WTC11 (cell line): ENCODE results near the gene COL25A1. TPM values are rescaled to one million over a fixed set of nuclear protein-coding genes. Genes with fewer than 3 reads are reported as not detected.

Experiments
- ATAC-seq: fragments of 200-7000 bp; cut with Tn5 transposase; 2 replicates; pipeline ENCODE4 v1.10.0; 2021; ENCODE audit warnings: mild to moderate bottlenecking, moderate library complexity
- CTCF ChIA-PET: fragments of 300-600 bp; sonication (Branson Sonifier 250); formaldehyde crosslinking; loops from one replicate; lab custom pipeline; 2021; ENCODE audit warnings: antibody characterized with exemption; lab: Charles Lee
- POLR2A ChIA-PET: fragments of 350-600 bp; sonication (Branson Sonifier 250); formaldehyde crosslinking; loops from one replicate; lab custom pipeline; 2021; ENCODE audit warnings: antibody characterized with exemption; lab: Charles Lee
- DNase-seq: peaks from one replicate; pipeline ENCODE4 v3.0.0; 2021; ENCODE audit warnings: low spot score
- H3K27ac Mint-ChIP-seq: 2 replicates; pipeline ENCODE4 v1.8.0; 2021; ENCODE audit warnings: mixed read lengths
- H3K27me3 Mint-ChIP-seq: 2 replicates; pipeline ENCODE4 v1.8.0; 2021; ENCODE audit warnings: low read depth, mild to moderate bottlenecking, moderate library complexity, mixed read lengths
- H3K36me3 Mint-ChIP-seq: 2 replicates; pipeline ENCODE4 v1.8.0; 2021; ENCODE audit warnings: mixed read lengths
- H3K4me1 Mint-ChIP-seq: 2 replicates; pipeline ENCODE4 v1.8.0; 2022; ENCODE audit warnings: mixed read lengths
- H3K4me3 Mint-ChIP-seq: 2 replicates; pipeline ENCODE4 v1.8.0; 2021; ENCODE audit warnings: mild to moderate bottlenecking, moderate library complexity, mixed read lengths
- H3K9me3 Mint-ChIP-seq: 2 replicates; pipeline ENCODE4 v1.8.0; 2021; ENCODE audit warnings: mixed read lengths
- AFF4 ChIP-seq: sonication (generic); formaldehyde crosslinking; IDR thresholded peaks from 2 replicates; pipeline ENCODE4 v1.8.1; 2023; ENCODE audit warnings: mild to moderate bottlenecking, missing genetic modification reagents, borderline replicate concordance
- CBFB ChIP-seq: sonication (generic); formaldehyde crosslinking; IDR thresholded peaks from 2 replicates; pipeline ENCODE4 v1.8.1; 2022; ENCODE audit warnings: mild to moderate bottlenecking, low read depth, missing genetic modification reagents
- ELF4 ChIP-seq: sonication (generic); formaldehyde crosslinking; IDR thresholded peaks from 2 replicates; pipeline ENCODE4 v1.8.1; 2022; ENCODE audit warnings: low read depth, mild to moderate bottlenecking, moderate library complexity, missing genetic modification reagents
- ESRRA ChIP-seq: sonication (generic); formaldehyde crosslinking; IDR thresholded peaks from 2 replicates; pipeline ENCODE4 v1.8.1; 2022; ENCODE audit warnings: mild to moderate bottlenecking, missing genetic modification reagents, borderline replicate concordance
- ETV6 ChIP-seq: sonication (generic); formaldehyde crosslinking; IDR thresholded peaks from 2 replicates; pipeline ENCODE4 v1.8.1; 2022; ENCODE audit warnings: mild to moderate bottlenecking, missing genetic modification reagents
- FOXJ3 ChIP-seq: sonication (generic); formaldehyde crosslinking; IDR thresholded peaks from 2 replicates; pipeline ENCODE4 v1.9.0; 2021; ENCODE audit warnings: missing genetic modification reagents, mild to moderate bottlenecking, borderline replicate concordance
- FOXP1 ChIP-seq: sonication (generic); formaldehyde crosslinking; IDR thresholded peaks from 2 replicates; pipeline ENCODE4 v1.8.0; 2022; ENCODE audit warnings: missing genetic modification reagents, mild to moderate bottlenecking, moderate library complexity, borderline replicate concordance
- GABPB1 ChIP-seq: sonication (generic); formaldehyde crosslinking; IDR thresholded peaks from 2 replicates; pipeline ENCODE4 v1.8.1; 2023; ENCODE audit warnings: mild to moderate bottlenecking, missing genetic modification reagents
- HMGXB4 ChIP-seq: sonication (generic); formaldehyde crosslinking; IDR thresholded peaks from 2 replicates; pipeline ENCODE4 v1.8.1; 2023; ENCODE audit warnings: mild to moderate bottlenecking, moderate library complexity, missing genetic modification reagents
- IRF1 ChIP-seq: sonication (generic); formaldehyde crosslinking; IDR thresholded peaks from 2 replicates; pipeline ENCODE4 v1.8.0; 2023; ENCODE audit warnings: missing genetic modification reagents
- JAZF1 ChIP-seq: fragments of 250-450 bp; sonication (Bioruptor Pico); IDR thresholded peaks from 2 replicates; pipeline ENCODE4 v1.9.0; 2021; ENCODE audit warnings: moderate library complexity, mild to moderate bottlenecking, inconsistent platforms
- MAX ChIP-seq: sonication (generic); formaldehyde crosslinking; IDR thresholded peaks from 2 replicates; pipeline ENCODE4 v1.8.0; 2022; ENCODE audit warnings: mild to moderate bottlenecking, missing genetic modification reagents
- NR2C2 ChIP-seq: sonication (generic); formaldehyde crosslinking; IDR thresholded peaks from 2 replicates; pipeline ENCODE4 v1.8.0; 2022; ENCODE audit warnings: mild to moderate bottlenecking, missing genetic modification reagents
- SMAD4 ChIP-seq: sonication (generic); formaldehyde crosslinking; IDR thresholded peaks from 2 replicates; pipeline ENCODE4 v1.8.0; 2022; ENCODE audit warnings: mild to moderate bottlenecking, missing genetic modification reagents
- ZNF138 ChIP-seq: sonication (generic); formaldehyde crosslinking; conservative IDR thresholded peaks from 2 replicates; pipeline ENCODE4 v1.8.1; 2022; ENCODE audit warnings: mild to moderate bottlenecking, moderate library complexity, missing genetic modification reagents
- ZNF219 ChIP-seq: sonication (generic); formaldehyde crosslinking; IDR thresholded peaks from 2 replicates; pipeline ENCODE4 v1.8.0; 2023; ENCODE audit warnings: missing genetic modification reagents, mild to moderate bottlenecking, borderline replicate concordance
- ZNF263 ChIP-seq: sonication (generic); formaldehyde crosslinking; IDR thresholded peaks from 2 replicates; pipeline ENCODE4 v1.8.1; 2022; ENCODE audit warnings: low read depth, mild to moderate bottlenecking, moderate library complexity, missing genetic modification reagents
- total RNA-seq: library from RNA; stranded (reverse); gene quantifications from 3 replicates; pipeline ENCODE4 v1.2.3, GENCODE V29; 2021
- TF ChIP-seq, protein P1 (sequence below): sonication (generic); formaldehyde crosslinking; conservative IDR thresholded peaks from 2 replicates; pipeline ENCODE4 v1.8.1; 2023; ENCODE audit warnings: mild to moderate bottlenecking, low read depth, missing genetic modification reagents, moderate library complexity
- TF ChIP-seq, protein P2 (sequence below): sonication (generic); formaldehyde crosslinking; IDR thresholded peaks from 2 replicates; pipeline ENCODE4 v1.8.0; 2022; ENCODE audit warnings: mild to moderate bottlenecking, missing genetic modification reagents
- TF ChIP-seq, protein P3 (sequence below): fragments of 250-450 bp; sonication (Bioruptor Pico); IDR thresholded peaks from 2 replicates; pipeline ENCODE4 v1.9.0; 2021; ENCODE audit warnings: mild to moderate bottlenecking
- TF ChIP-seq, protein P4 (sequence below): sonication (generic); formaldehyde crosslinking; IDR thresholded peaks from 2 replicates; pipeline ENCODE4 v1.8.0; 2022; ENCODE audit warnings: mild to moderate bottlenecking, missing genetic modification reagents

The COL25A1 gene
- total RNA-seq, 1 experiment from 2014 or later: 6.6 TPM

DNA sequence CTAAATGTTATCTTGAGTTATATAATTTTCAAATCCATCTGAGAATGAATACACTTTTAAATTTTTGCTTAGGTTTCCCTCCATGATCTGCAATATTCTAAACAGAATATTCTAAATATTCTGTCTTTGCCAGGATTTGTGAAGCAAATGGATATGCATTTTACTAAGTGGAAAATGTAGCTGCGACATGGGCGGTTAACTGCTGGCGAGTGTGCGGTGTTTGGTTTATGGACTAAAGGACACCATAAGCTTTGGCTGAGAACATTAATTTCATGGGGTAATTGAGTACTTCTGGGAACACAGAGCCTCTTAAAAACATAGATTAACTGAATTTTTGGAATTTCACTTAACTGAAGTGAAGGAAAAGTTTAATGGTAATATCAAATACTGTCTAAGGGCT is 385.8 kb downstream of the COL25A1 start (continued):
- TF ChIP-seq, protein P1, sequence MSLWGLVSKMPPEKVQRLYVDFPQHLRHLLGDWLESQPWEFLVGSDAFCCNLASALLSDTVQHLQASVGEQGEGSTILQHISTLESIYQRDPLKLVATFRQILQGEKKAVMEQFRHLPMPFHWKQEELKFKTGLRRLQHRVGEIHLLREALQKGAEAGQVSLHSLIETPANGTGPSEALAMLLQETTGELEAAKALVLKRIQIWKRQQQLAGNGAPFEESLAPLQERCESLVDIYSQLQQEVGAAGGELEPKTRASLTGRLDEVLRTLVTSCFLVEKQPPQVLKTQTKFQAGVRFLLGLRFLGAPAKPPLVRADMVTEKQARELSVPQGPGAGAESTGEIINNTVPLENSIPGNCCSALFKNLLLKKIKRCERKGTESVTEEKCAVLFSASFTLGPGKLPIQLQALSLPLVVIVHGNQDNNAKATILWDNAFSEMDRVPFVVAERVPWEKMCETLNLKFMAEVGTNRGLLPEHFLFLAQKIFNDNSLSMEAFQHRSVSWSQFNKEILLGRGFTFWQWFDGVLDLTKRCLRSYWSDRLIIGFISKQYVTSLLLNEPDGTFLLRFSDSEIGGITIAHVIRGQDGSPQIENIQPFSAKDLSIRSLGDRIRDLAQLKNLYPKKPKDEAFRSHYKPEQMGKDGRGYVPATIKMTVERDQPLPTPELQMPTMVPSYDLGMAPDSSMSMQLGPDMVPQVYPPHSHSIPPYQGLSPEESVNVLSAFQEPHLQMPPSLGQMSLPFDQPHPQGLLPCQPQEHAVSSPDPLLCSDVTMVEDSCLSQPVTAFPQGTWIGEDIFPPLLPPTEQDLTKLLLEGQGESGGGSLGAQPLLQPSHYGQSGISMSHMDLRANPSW: no peak
- no peak for TF ChIP-seq MAX (CRISPR knock-in tag)
- TF ChIP-seq ZNF138 (CRISPR knock-in tag): no peak
- no peak for TF ChIP-seq ESRRA
- no peak for TF ChIP-seq ZNF219 (CRISPR knock-in tag)

GRCh38 chr4:108906866-108907367 is 395.5 kb downstream of the COL25A1 start:
- Mint-ChIP-seq H3K27ac (no peak overlapping the region), H3K4me3 (no peak overlapping the region), H3K9me3 (no peaks in the 10 kb centered on the region), H3K27me3 (no peaks in the 10 kb centered on the region), H3K36me3 (no peaks in the 10 kb centered on the region), H3K4me1 (peaks cover 6% of the 10 kb centered on the region)
- POLR2A ChIA-PET: no interaction called here
- ATAC-seq (no peak), DNase-seq (no peak)
- TF ChIP-seq ELF4 (CRISPR knock-in tag): no peak
- TF ChIP-seq, protein P2, sequence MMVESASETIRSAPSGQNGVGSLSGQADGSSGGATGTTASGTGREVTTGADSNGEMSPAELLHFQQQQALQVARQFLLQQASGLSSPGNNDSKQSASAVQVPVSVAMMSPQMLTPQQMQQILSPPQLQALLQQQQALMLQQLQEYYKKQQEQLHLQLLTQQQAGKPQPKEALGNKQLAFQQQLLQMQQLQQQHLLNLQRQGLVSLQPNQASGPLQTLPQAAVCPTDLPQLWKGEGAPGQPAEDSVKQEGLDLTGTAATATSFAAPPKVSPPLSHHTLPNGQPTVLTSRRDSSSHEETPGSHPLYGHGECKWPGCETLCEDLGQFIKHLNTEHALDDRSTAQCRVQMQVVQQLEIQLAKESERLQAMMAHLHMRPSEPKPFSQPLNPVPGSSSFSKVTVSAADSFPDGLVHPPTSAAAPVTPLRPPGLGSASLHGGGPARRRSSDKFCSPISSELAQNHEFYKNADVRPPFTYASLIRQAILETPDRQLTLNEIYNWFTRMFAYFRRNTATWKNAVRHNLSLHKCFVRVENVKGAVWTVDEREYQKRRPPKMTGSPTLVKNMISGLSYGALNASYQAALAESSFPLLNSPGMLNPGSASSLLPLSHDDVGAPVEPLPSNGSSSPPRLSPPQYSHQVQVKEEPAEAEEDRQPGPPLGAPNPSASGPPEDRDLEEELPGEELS (CRISPR knock-in tag): no peak
- TF ChIP-seq JAZF1: no peak
- no peak for TF ChIP-seq HMGXB4 (CRISPR knock-in tag)
- no peak for TF ChIP-seq NR2C2 (CRISPR knock-in tag)
- TF ChIP-seq ZNF263 (CRISPR knock-in tag): no peak
- no peak for TF ChIP-seq IRF1 (CRISPR knock-in tag)
- TF ChIP-seq, protein P3, sequence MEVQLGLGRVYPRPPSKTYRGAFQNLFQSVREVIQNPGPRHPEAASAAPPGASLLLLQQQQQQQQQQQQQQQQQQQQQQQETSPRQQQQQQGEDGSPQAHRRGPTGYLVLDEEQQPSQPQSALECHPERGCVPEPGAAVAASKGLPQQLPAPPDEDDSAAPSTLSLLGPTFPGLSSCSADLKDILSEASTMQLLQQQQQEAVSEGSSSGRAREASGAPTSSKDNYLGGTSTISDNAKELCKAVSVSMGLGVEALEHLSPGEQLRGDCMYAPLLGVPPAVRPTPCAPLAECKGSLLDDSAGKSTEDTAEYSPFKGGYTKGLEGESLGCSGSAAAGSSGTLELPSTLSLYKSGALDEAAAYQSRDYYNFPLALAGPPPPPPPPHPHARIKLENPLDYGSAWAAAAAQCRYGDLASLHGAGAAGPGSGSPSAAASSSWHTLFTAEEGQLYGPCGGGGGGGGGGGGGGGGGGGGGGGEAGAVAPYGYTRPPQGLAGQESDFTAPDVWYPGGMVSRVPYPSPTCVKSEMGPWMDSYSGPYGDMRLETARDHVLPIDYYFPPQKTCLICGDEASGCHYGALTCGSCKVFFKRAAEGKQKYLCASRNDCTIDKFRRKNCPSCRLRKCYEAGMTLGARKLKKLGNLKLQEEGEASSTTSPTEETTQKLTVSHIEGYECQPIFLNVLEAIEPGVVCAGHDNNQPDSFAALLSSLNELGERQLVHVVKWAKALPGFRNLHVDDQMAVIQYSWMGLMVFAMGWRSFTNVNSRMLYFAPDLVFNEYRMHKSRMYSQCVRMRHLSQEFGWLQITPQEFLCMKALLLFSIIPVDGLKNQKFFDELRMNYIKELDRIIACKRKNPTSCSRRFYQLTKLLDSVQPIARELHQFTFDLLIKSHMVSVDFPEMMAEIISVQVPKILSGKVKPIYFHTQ: no peak
- no peak for TF ChIP-seq SMAD4 (CRISPR knock-in tag)
- TF ChIP-seq CBFB (CRISPR knock-in tag): no peak
- TF ChIP-seq AFF4 (CRISPR knock-in tag): no peak
- TF ChIP-seq ETV6 (CRISPR knock-in tag): no peak
- TF ChIP-seq, protein P4, sequence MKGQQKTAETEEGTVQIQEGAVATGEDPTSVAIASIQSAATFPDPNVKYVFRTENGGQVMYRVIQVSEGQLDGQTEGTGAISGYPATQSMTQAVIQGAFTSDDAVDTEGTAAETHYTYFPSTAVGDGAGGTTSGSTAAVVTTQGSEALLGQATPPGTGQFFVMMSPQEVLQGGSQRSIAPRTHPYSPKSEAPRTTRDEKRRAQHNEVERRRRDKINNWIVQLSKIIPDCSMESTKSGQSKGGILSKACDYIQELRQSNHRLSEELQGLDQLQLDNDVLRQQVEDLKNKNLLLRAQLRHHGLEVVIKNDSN (CRISPR knock-in tag): no peak
- no peak for TF ChIP-seq FOXP1 (CRISPR knock-in tag)
- TF ChIP-seq GABPB1: no peak
- no peak for TF ChIP-seq FOXJ3 (CRISPR knock-in tag)
- CTCF ChIA-PET: no interaction called here
